GM03348 (cell line): Measurements from ENCODE around the gene SH3BP1.
"Not testable (repeated sequence)": the region's sequence is repeated elsewhere in the genome, so short reads cannot be mapped to it uniquely, and the experiment has no call there.

Experiments
- DNase-seq: peaks from one replicate; pipeline ENCODE4 v3.0.0; 2012; ENCODE audit warnings: low spot score

SH3BP1 gene

GRCh38 chr22:37639070-37639760 lies at the start of gene SH3BP1:
TSS of gene SH3BP1 (plus strand) at chr22:37639669. CDS start at chr22:37639788, 119 bp downstream.
- peak; percentile 79 for DNase-seq

- DNase-seq: not testable (repeated sequence)
These were observed 48.4 kb upstream of the SH3BP1 start for GRCh38 chr22:37591081-37591480.

GRCh38 chr22:37591823-37592404 lies 47.6 kb upstream of the SH3BP1 start:
- no peak for DNase-seq

- DNase-seq: no peak
These were observed 45.2 kb upstream of the SH3BP1 start for GRCh38 chr22:37594237-37594636.

- no peak for DNase-seq
These were observed 40.3 kb upstream of the SH3BP1 start for GRCh38 chr22:37599153-37599552.

GRCh38 chr22:37601203-37601539 lies 38.3 kb upstream of the SH3BP1 start:
- no peak for DNase-seq

- DNase-seq: no peak
These were observed 37.7 kb upstream of the SH3BP1 start for GRCh38 chr22:37601540-37602442.

- DNase-seq: not testable (repeated sequence)
These were observed 36.8 kb upstream of the SH3BP1 start for GRCh38 chr22:37602546-37603277.

- no peak for DNase-seq
These were observed 35.4 kb upstream of the SH3BP1 start for GRCh38 chr22:37604074-37604473.

GRCh38 chr22:37604875-37605274 lies 34.6 kb upstream of the SH3BP1 start:
- DNase-seq: no peak

- peak; percentile 86 for DNase-seq
These were observed 32.2 kb upstream of the SH3BP1 start for GRCh38 chr22:37607010-37607934.

- DNase-seq: no peak
These were observed 31.5 kb upstream of the SH3BP1 start for GRCh38 chr22:37607935-37608476.

GRCh38 chr22:37608477-37609239 lies 30.8 kb upstream of the SH3BP1 start, which contains the start of gene GGA1:
TSS of gene GGA1 (plus strand) at chr22:37608834. CDS start at chr22:37608861, 27 bp downstream.
- peak; percentile 99 for DNase-seq

- DNase-seq: peak; percentile 41
These were observed 30.0 kb upstream of the SH3BP1 start for GRCh38 chr22:37609240-37610152.

- DNase-seq: not testable (repeated sequence)
These were observed 29.4 kb upstream of the SH3BP1 start for GRCh38 chr22:37610153-37610475.

- no peak for DNase-seq
These were observed 28.9 kb upstream of the SH3BP1 start for GRCh38 chr22:37610480-37611129.

GRCh38 chr22:37611207-37611606 lies 28.3 kb upstream of the SH3BP1 start:
- DNase-seq: no peak
